GM18511 (cell line): ENCODE data around the gene SRCAP.
A peak's percentile ranks its signal among the peaks of the same experiment; 100 is the strongest.

Source experiments
- ATAC-seq: cut with Tn5 transposase; IDR thresholded peaks from one replicate; pipeline ENCODE4 v1.9.1; 2021; ENCODE audit warnings: mild to moderate bottlenecking, moderate library complexity; ENCODE audit not compliant: unreplicated experiment

Gene SRCAP

GRCh38 chr16:30771726-30772125, 72.8 kb downstream of the SRCAP start:
- ATAC-seq = no peak

GRCh38 chr16:30773826-30774225, 74.9 kb downstream of the SRCAP start:
- no peak for ATAC-seq

- no peak for ATAC-seq
Measured at GRCh38 chr16:30774367-30775130, 75.6 kb downstream of the SRCAP start.

- no peak for ATAC-seq
Measured at GRCh38 chr16:30775131-30775391, 76.1 kb downstream of the SRCAP start.

- peak; percentile 83 for ATAC-seq
Measured at GRCh38 chr16:30775392-30776188, 76.6 kb downstream of the SRCAP start.

GRCh38 chr16:30777591-30778297, 78.8 kb downstream of the SRCAP start:
- ATAC-seq = no peak

GRCh38 chr16:30778549-30779244, 79.7 kb downstream of the SRCAP start:
- no peak for ATAC-seq

- ATAC-seq = no peak
Measured at GRCh38 chr16:30779596-30779995, 80.6 kb downstream of the SRCAP start.

GRCh38 chr16:30780021-30780420, 81.0 kb downstream of the SRCAP start:
- ATAC-seq = no peak

- ATAC-seq = no peak
Measured at GRCh38 chr16:30780549-30780948, 81.6 kb downstream of the SRCAP start.

GRCh38 chr16:30782486-30783279, 83.7 kb downstream of the SRCAP start:
- no peak for ATAC-seq

GRCh38 chr16:30783280-30784109, 84.5 kb downstream of the SRCAP start:
- ATAC-seq = no peak

GRCh38 chr16:30784215-30784614, 85.2 kb downstream of the SRCAP start:
- ATAC-seq = no peak

- no peak for ATAC-seq
Measured at GRCh38 chr16:30785126-30786106, 86.4 kb downstream of the SRCAP start.

GRCh38 chr16:30786115-30786935, 87.4 kb downstream of the SRCAP start:
- ATAC-seq = no peak

GRCh38 chr16:30786936-30787612, 88.1 kb downstream of the SRCAP start, which contains the start of gene ZNF629:
Gene ZNF629, minus strand, starts transcription at chr16:30787205. Its CDS starts 2,723 bp downstream, at chr16:30784482.
- no peak for ATAC-seq
